SK-N-MC (cell line): ENCODE results near the gene ELOVL7.

ENCODE experiments used
- DNase-seq: peaks from one replicate; pipeline ENCODE4 v3.0.0-alpha.2; 2011; ENCODE audit warnings: low read depth, low spot score
- H3K27ac ChIP-seq: fragments of 200-600 bp; sonication (generic); 2 replicates; pipeline ENCODE4 v1.5.1; 2016; ENCODE audit warnings: mixed run types
- H3K36me3 ChIP-seq: fragments of 200-600 bp; sonication (generic); 2 replicates; pipeline ENCODE4 v1.6.1; 2017; ENCODE audit warnings: antibody characterized with exemption, low read length, mixed read lengths; ENCODE audit not compliant: insufficient read depth
- H3K4me3 ChIP-seq: fragments of 200-600 bp; sonication (generic); 2 replicates; pipeline ENCODE4 v1.5.1; 2016
- H3K9ac ChIP-seq: fragments of 200-600 bp; sonication (generic); 2 replicates; pipeline ENCODE4 v1.8.0; 2017; ENCODE audit warnings: mixed run types, mixed read lengths; ENCODE audit not compliant: insufficient read length
- H3K9me3 ChIP-seq: fragments of 200-600 bp; sonication (generic); 2 replicates; pipeline ENCODE4 v1.6.1; 2017; ENCODE audit warnings: low read depth, mild to moderate bottlenecking, antibody characterized with exemption, low read length, moderate library complexity, mixed read lengths
- EZH2 ChIP-seq: fragments of 200-600 bp; sonication (generic); IDR thresholded peaks from one replicate; pipeline ENCODE4 v1.6.1; 2017; ENCODE audit warnings: antibody characterized with exemption
- FOXP2 ChIP-seq: optimal IDR thresholded peaks from 2 replicates; pipeline ENCODE3; 2011; ENCODE audit warnings: mild to moderate bottlenecking, moderate library complexity; ENCODE audit not compliant: insufficient read depth; ENCODE audit errors: extremely low read length, control extremely low read depth
- POLR2AphosphoS5 ChIP-seq: IDR thresholded peaks from 2 replicates; pipeline ENCODE4 v1.6.1; 2012; ENCODE audit warnings: mild to moderate bottlenecking, low read depth, low read length, borderline replicate concordance

ELOVL7 gene

GRCh38 chr5:60842871-60843385, 1.1 kb downstream of the ELOVL7 start:
- H3K9me3 ChIP-seq: no peaks in the 10 kb centered on the region
- DNase-seq: no peak
- H3K9ac ChIP-seq: no peak overlapping the region
- H3K27ac ChIP-seq: no peak overlapping the region
- H3K4me3 ChIP-seq: peak overlapping the region; percentile 88; the same call in 1 of the 2 replicates
- no peak for TF ChIP-seq EZH2
- no peak for TF ChIP-seq POLR2AphosphoS5
- TF ChIP-seq FOXP2: no peak
- H3K36me3 ChIP-seq: no peaks in the 10 kb centered on the region

- no peak for DNase-seq
- TF ChIP-seq FOXP2 (no peak), EZH2 (no peak), POLR2AphosphoS5 (no peak)
- Histone ChIP-seq H3K9ac (no peak overlapping the region), H3K27ac (no peak overlapping the region), H3K4me3 (no peak overlapping the region), H3K36me3 (no peaks in the 10 kb centered on the region), H3K9me3 (no peaks in the 10 kb centered on the region)
These were observed 2.7 kb downstream of the ELOVL7 start for GRCh38 chr5:60841361-60841760.

GRCh38 chr5:60836131-60836530, 7.9 kb downstream of the ELOVL7 start:
- DNase-seq: no peak
- no peak overlapping the region for H3K9ac ChIP-seq

GRCh38 chr5:60835554-60835953, 8.5 kb downstream of the ELOVL7 start:
- no peak for DNase-seq
- H3K4me3 ChIP-seq: no peak overlapping the region

More at GRCh38 chr5:60836131-60836530, 7.9 kb downstream of the ELOVL7 start:
- no peaks in the 10 kb centered on the region for H3K36me3 ChIP-seq
- no peak for TF ChIP-seq FOXP2
- no peak for TF ChIP-seq POLR2AphosphoS5
- no peak for TF ChIP-seq EZH2
- no peak overlapping the region for H3K4me3 ChIP-seq
- H3K27ac ChIP-seq: no peak overlapping the region
- H3K9me3 ChIP-seq: no peaks in the 10 kb centered on the region

GRCh38 chr5:60833520-60833919, 10.5 kb downstream of the ELOVL7 start:
- no peak overlapping the region for H3K27ac ChIP-seq
- no peak overlapping the region for H3K9ac ChIP-seq
- no peaks in the 10 kb centered on the region for H3K36me3 ChIP-seq
- no peaks in the 10 kb centered on the region for H3K9me3 ChIP-seq
- DNase-seq: no peak
- no peak for TF ChIP-seq POLR2AphosphoS5
- no peak for TF ChIP-seq FOXP2
- no peak for TF ChIP-seq EZH2
- no peak overlapping the region for H3K4me3 ChIP-seq

More at GRCh38 chr5:60835554-60835953, 8.5 kb downstream of the ELOVL7 start:
- H3K27ac ChIP-seq: no peak overlapping the region
- TF ChIP-seq FOXP2 (no peak), POLR2AphosphoS5 (no peak), EZH2 (no peak)
- H3K9ac ChIP-seq: no peak overlapping the region
- no peaks in the 10 kb centered on the region for H3K36me3 ChIP-seq
- no peaks in the 10 kb centered on the region for H3K9me3 ChIP-seq

- Histone ChIP-seq H3K27ac (no peak overlapping the region), H3K36me3 (no peaks in the 10 kb centered on the region), H3K9ac (no peak overlapping the region), H3K4me3 (no peak overlapping the region), H3K9me3 (no peaks in the 10 kb centered on the region)
- no peak for DNase-seq
- TF ChIP-seq EZH2: no peak
- TF ChIP-seq FOXP2: no peak
- no peak for TF ChIP-seq POLR2AphosphoS5
These were observed 13.4 kb downstream of the ELOVL7 start for GRCh38 chr5:60830581-60831127.

GRCh38 chr5:60829490-60830266, 14.4 kb downstream of the ELOVL7 start:
- Histone ChIP-seq H3K9me3 (no peaks in the 10 kb centered on the region), H3K4me3 (no peak overlapping the region), H3K36me3 (no peaks in the 10 kb centered on the region), H3K27ac (no peak overlapping the region), H3K9ac (no peak overlapping the region)
- DNase-seq: no peak
- no peak for TF ChIP-seq EZH2
- TF ChIP-seq POLR2AphosphoS5: no peak
- TF ChIP-seq FOXP2: no peak

GRCh38 chr5:60827201-60827600, 16.9 kb downstream of the ELOVL7 start:
- Histone ChIP-seq H3K27ac (no peak overlapping the region), H3K9ac (no peak overlapping the region), H3K4me3 (no peak overlapping the region), H3K9me3 (no peaks in the 10 kb centered on the region), H3K36me3 (no peaks in the 10 kb centered on the region)
- TF ChIP-seq EZH2 (no peak), POLR2AphosphoS5 (no peak), FOXP2 (no peak)
- no peak for DNase-seq
